Measurements from ENCODE around the gene TM7SF2. TPM values are rescaled to one million over a fixed set of nuclear protein-coding genes. Genes with fewer than 3 reads are reported as not detected.

The TM7SF2 gene
- total RNA-seq, 6 donors from 2014 or later = 36.8 to 82.7 (median 45.5) TPM

DNA sequence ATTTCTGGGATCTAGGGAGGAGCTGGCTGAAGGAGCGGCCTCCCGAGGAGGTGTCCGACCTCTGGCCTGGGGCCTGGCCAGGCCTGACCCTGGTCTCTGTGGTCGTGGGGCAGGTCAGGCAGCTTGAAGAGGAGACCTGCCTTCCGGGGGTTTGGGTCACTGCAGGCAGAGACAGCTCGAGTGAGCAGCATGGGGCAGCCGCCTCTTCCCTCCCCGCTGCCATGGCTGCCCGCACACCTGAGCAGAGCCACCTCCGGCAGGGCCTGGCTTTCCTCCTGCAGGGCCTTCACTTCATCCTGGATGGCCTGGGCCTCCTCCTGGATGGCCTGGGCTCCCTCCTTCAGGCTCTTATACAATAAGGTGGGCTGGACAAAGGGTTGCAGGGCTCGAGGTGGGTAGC lies 45.4 kb upstream of the TM7SF2 start:
- WGBS, 2 donors = 80 to 83% methylated on average over 2 to 8 of the region's 11 CpGs
- Histone ChIP-seq H3K27me3 (no peaks in the 10 kb centered on the region), H3K9me3 (no peaks in the 10 kb centered on the region), H3K36me3 (no peaks in the 10 kb centered on the region), H3K4me1 (no peaks in the 10 kb centered on the region), H3K27ac (no peak overlapping the region), H3K4me3 (no peak overlapping the region)
- ATAC-seq (ENCODE audit: low FRiP score in 2 of 2) (no peak), DNase-seq (no peak)
- no peak for TF ChIP-seq EP300 (IDR thresholded peaks at IDR 0.05)

DNA sequence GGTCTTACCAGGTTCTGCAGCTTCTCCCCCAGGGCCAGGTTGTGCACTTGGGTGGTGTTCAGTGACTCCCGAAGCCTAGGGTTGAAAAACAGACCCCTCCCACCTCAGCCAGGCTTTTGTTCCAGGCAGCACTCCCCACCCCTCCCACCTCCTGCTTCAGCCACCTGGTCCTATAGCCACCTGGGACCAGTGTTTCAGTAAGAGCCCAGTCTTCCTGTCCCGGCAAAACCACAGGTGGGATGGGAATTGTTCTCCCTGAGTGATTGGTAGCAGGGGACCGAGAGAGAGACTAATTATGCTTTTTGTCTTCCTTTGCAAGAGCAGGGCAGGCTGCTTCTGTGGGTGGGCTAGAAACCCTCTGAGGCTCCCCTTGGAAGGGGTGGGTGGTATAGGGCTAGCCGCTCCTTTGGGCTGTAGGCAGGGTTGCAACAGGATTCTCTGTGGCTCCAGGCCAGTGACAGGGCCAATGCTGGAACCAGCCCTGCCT lies 44.8 kb upstream of the TM7SF2 start:
- H3K4me1 ChIP-seq = no peaks in the 10 kb centered on the region
- H3K36me3 ChIP-seq = no peaks in the 10 kb centered on the region
- no peaks in the 10 kb centered on the region for H3K9me3 ChIP-seq
- 81 to 100% methylated on average over 1 to 4 of the region's 4 CpGs for WGBS, 2 donors
- no peaks in the 10 kb centered on the region for H3K27me3 ChIP-seq
- no peak overlapping the region for H3K27ac ChIP-seq
- DNase-seq (no peak), ATAC-seq (ENCODE audit: low FRiP score in 2 of 2) (no peak)
- no peak for TF ChIP-seq POLR2AphosphoS5 (IDR thresholded peaks at IDR 0.05)
- no peak for TF ChIP-seq POLR2A (IDR thresholded peaks at IDR 0.05)
- TF ChIP-seq EP300 (IDR thresholded peaks at IDR 0.05) = no peak
- TF ChIP-seq CTCF (IDR thresholded peaks at IDR 0.05) = no peak
- H3K4me3 ChIP-seq = no peak overlapping the region

DNA sequence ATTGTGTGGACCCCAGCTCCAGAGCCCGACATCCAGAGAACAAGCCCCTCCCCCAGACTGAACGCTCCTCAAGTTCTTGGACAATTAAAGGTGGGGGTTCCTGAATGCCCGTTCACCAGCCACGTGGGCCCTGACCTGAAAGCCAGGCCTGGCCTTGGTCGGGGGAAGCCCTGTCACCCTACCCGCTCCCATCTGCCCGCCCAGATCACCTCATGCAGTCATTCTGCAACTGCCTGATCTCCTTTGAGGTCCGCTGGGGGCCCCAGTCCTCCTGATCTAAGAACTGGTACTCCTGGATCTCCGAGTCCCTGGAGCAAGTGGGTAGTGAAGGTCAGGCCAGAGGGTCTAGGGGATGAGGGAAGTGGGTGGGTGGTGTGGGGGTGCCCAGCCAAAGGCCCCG lies 44.2 kb upstream of the TM7SF2 start:
- ATAC-seq (ENCODE audit: low FRiP score in 2 of 2) = no peak
- TF ChIP-seq POLR2AphosphoS5 (IDR thresholded peaks at IDR 0.05) = no peak
- Histone ChIP-seq H3K9me3 (no peaks in the 10 kb centered on the region), H3K4me1 (no peaks in the 10 kb centered on the region), H3K36me3 (no peaks in the 10 kb centered on the region), H3K4me3 (no peak overlapping the region), H3K27me3 (no peaks in the 10 kb centered on the region), H3K27ac (no peak overlapping the region)
- 86 to 100% methylated on average over 4 to 9 of the region's 10 CpGs for WGBS, 2 donors
- DNase-seq = no peak

GRCh38 chr11:65069217-65069616 lies 42.5 kb upstream of the TM7SF2 start:
- TF ChIP-seq POLR2AphosphoS5 (IDR thresholded peaks at IDR 0.05) (no peak), EP300 (IDR thresholded peaks at IDR 0.05) (no peak), CTCF (IDR thresholded peaks at IDR 0.05) (no peak), POLR2A (IDR thresholded peaks at IDR 0.05) (no peak)
- Histone ChIP-seq H3K4me3 (no peak overlapping the region), H3K27ac (no peak overlapping the region), H3K36me3 (no peaks in the 10 kb centered on the region), H3K9me3 (no peaks in the 10 kb centered on the region), H3K4me1 (no peaks in the 10 kb centered on the region), H3K27me3 (no peaks in the 10 kb centered on the region)
- whole genome bisulfite sequencing, 2 donors = 37 to 39% methylated on average over 9 of the region's 9 CpGs
- ATAC-seq (ENCODE audit: low FRiP score in 2 of 2) = no peak
- no peak for DNase-seq

GRCh38 chr11:65071907-65072630 lies 39.6 kb upstream of the TM7SF2 start:
- Histone ChIP-seq H3K4me1 (no peaks in the 10 kb centered on the region), H3K27ac (no peak overlapping the region), H3K36me3 (no peaks in the 10 kb centered on the region), H3K4me3 (no peak overlapping the region), H3K9me3 (no peaks in the 10 kb centered on the region), H3K27me3 (no peaks in the 10 kb centered on the region)
- TF ChIP-seq POLR2AphosphoS5 (IDR thresholded peaks at IDR 0.05) (no peak), CTCF (IDR thresholded peaks at IDR 0.05) (no peak)
- WGBS, 2 donors = 67 to 83% methylated on average over 3 to 4 of the region's 4 CpGs
- no peak for ATAC-seq (ENCODE audit: low FRiP score in 2 of 2)
- DNase-seq = no peak

DNA sequence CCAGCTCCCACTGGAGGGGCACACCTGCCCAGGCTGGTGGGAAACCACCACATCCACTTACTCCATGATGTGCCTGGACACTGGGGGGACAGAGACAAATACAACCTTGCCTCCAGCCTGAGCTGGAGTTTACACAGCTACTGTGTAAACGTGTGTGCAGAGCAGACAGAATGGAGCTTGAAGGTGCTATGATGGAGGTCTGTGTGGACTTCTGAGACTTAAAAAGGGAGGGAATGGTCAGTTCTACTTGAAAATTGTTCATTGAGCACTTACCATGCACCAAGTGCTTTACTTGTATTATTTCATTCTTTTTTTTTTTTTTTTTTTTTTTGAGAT lies 39.1 kb upstream of the TM7SF2 start:
- 78 to 86% methylated on average over 1 of the region's 1 CpG for WGBS, 2 donors

More for the DNA sequence above, 39.1 kb upstream of the TM7SF2 start:
- ATAC-seq (ENCODE audit: low FRiP score in 2 of 2) (no peak), DNase-seq (no peak)
- H3K36me3 ChIP-seq = no peaks in the 10 kb centered on the region
- no peaks in the 10 kb centered on the region for H3K27me3 ChIP-seq
- no peaks in the 10 kb centered on the region for H3K4me1 ChIP-seq
- H3K27ac ChIP-seq = no peak overlapping the region
- no peak overlapping the region for H3K4me3 ChIP-seq
- H3K9me3 ChIP-seq = no peaks in the 10 kb centered on the region
- TF ChIP-seq EP300 (IDR thresholded peaks at IDR 0.05) = no peak
- no peak for TF ChIP-seq POLR2A (IDR thresholded peaks at IDR 0.05)
- TF ChIP-seq CTCF (IDR thresholded peaks at IDR 0.05) = no peak
- TF ChIP-seq POLR2AphosphoS5 (IDR thresholded peaks at IDR 0.05) = no peak

Data from upper lobe of left lung (tissue), 6 donors.